ENCODE data around the gene KRTAP1-1. TPM values are rescaled to one million over a fixed set of nuclear protein-coding genes. Genes with fewer than 3 reads are reported as not detected.
"Not testable (repeated sequence)": the region's sequence is repeated elsewhere in the genome, so short reads cannot be mapped to it uniquely, and the experiment has no call there.

Gene KRTAP1-1
- total RNA-seq, 1 experiment from 2014 or later: not detected

DNA sequence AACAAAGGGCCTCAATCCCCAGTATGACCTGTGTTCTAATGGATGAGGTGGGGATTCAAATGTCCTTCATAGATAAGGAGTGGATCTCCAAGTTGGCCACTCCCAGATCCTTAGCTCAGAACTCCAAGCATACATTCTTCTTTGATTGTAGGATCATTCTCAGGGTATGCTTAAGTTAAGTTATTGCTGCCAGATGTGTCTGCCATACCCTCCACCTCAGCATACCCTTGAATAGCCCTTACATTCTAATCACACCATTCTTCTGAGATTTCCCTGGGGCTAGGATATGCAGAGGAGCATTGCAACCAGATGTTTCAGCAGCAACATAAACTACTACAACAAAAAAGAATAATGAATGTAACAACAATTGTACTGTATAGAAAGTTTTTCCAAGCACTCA, 26.0 kb upstream of the KRTAP1-1 start:
- H3K27me3 Mint-ChIP-seq (ENCODE audit: low read depth): no peaks in the 10 kb centered on the region
- H3K4me3 Mint-ChIP-seq: no peak overlapping the region
- CTCF ChIA-PET: no interaction called here
- no peaks in the 10 kb centered on the region for H3K9me3 Mint-ChIP-seq
- TF ChIP-seq MYBL2 (CRISPR knock-in tag; IDR thresholded peaks at IDR 0.05): no peak
- no peak for TF ChIP-seq TEAD1 (CRISPR knock-in tag; IDR thresholded peaks at IDR 0.05)
- TF ChIP-seq ZNF232 (CRISPR knock-in tag; IDR thresholded peaks at IDR 0.05): no peak
- no peak for TF ChIP-seq CBFB (CRISPR knock-in tag; IDR thresholded peaks at IDR 0.05; ENCODE audit: low read depth)
- TF ChIP-seq KAT7 (CRISPR knock-in tag; IDR thresholded peaks at IDR 0.05; ENCODE audit: borderline replicate concordance): no peak
- TF ChIP-seq, protein P1, sequence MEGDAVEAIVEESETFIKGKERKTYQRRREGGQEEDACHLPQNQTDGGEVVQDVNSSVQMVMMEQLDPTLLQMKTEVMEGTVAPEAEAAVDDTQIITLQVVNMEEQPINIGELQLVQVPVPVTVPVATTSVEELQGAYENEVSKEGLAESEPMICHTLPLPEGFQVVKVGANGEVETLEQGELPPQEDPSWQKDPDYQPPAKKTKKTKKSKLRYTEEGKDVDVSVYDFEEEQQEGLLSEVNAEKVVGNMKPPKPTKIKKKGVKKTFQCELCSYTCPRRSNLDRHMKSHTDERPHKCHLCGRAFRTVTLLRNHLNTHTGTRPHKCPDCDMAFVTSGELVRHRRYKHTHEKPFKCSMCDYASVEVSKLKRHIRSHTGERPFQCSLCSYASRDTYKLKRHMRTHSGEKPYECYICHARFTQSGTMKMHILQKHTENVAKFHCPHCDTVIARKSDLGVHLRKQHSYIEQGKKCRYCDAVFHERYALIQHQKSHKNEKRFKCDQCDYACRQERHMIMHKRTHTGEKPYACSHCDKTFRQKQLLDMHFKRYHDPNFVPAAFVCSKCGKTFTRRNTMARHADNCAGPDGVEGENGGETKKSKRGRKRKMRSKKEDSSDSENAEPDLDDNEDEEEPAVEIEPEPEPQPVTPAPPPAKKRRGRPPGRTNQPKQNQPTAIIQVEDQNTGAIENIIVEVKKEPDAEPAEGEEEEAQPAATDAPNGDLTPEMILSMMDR (IDR thresholded peaks at IDR 0.05): no peak
- no peak for TF ChIP-seq OVOL2 (CRISPR knock-in tag; IDR thresholded peaks at IDR 0.05; ENCODE audit: borderline replicate concordance)
- TF ChIP-seq, protein P2, sequence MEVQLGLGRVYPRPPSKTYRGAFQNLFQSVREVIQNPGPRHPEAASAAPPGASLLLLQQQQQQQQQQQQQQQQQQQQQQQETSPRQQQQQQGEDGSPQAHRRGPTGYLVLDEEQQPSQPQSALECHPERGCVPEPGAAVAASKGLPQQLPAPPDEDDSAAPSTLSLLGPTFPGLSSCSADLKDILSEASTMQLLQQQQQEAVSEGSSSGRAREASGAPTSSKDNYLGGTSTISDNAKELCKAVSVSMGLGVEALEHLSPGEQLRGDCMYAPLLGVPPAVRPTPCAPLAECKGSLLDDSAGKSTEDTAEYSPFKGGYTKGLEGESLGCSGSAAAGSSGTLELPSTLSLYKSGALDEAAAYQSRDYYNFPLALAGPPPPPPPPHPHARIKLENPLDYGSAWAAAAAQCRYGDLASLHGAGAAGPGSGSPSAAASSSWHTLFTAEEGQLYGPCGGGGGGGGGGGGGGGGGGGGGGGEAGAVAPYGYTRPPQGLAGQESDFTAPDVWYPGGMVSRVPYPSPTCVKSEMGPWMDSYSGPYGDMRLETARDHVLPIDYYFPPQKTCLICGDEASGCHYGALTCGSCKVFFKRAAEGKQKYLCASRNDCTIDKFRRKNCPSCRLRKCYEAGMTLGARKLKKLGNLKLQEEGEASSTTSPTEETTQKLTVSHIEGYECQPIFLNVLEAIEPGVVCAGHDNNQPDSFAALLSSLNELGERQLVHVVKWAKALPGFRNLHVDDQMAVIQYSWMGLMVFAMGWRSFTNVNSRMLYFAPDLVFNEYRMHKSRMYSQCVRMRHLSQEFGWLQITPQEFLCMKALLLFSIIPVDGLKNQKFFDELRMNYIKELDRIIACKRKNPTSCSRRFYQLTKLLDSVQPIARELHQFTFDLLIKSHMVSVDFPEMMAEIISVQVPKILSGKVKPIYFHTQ (CRISPR knock-in tag; IDR thresholded peaks at IDR 0.05): no peak
- no peak for TF ChIP-seq ZNF263 (CRISPR knock-in tag; IDR thresholded peaks at IDR 0.05; ENCODE audit: low read depth)
- TF ChIP-seq SMAD3 (CRISPR knock-in tag; IDR thresholded peaks at IDR 0.05; ENCODE audit: borderline replicate concordance): no peak
- TF ChIP-seq ZNF219 (CRISPR knock-in tag; IDR thresholded peaks at IDR 0.05; ENCODE audit: borderline replicate concordance): no peak
- no peak for TF ChIP-seq NR2C2 (CRISPR knock-in tag; IDR thresholded peaks at IDR 0.05)
- peaks cover 4% of the 10 kb centered on the region; the same call in 1 of the 2 replicates for H3K4me1 Mint-ChIP-seq
- ATAC-seq: no peak
- DNase-seq (ENCODE audit: low spot score): no peak
- H3K36me3 Mint-ChIP-seq: no peaks in the 10 kb centered on the region
- POLR2A ChIA-PET: no interaction called here
- H3K27ac Mint-ChIP-seq: no peak overlapping the region

GRCh38 chr17:41065829-41066624, 24.8 kb upstream of the KRTAP1-1 start, which contains the start of gene KRTAP2-4:
KRTAP2-4 (minus strand) TSS chr17:41065879; CDS start chr17:41065845, 34 bp downstream.
- TF ChIP-seq, protein P3, sequence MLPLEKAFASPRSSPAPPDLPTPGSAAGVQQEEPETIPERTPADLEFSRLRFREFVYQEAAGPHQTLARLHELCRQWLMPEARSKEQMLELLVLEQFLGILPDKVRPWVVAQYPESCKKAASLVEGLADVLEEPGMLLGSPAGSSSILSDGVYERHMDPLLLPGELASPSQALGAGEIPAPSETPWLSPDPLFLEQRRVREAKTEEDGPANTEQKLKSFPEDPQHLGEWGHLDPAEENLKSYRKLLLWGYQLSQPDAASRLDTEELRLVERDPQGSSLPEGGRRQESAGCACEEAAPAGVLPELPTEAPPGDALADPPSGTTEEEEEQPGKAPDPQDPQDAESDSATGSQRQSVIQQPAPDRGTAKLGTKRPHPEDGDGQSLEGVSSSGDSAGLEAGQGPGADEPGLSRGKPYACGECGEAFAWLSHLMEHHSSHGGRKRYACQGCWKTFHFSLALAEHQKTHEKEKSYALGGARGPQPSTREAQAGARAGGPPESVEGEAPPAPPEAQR (CRISPR knock-in tag; IDR thresholded peaks at IDR 0.05): no peak
- TF ChIP-seq MYBL2 (CRISPR knock-in tag; IDR thresholded peaks at IDR 0.05) (no peak), GABPB1 (CRISPR knock-in tag; IDR thresholded peaks at IDR 0.05) (0 out of 2 replicates have a peak, but pooled peaks have one; percentile 17)
- no peak within 1 kb of the TSS for H3K27ac Mint-ChIP-seq
- no peaks in the 10 kb centered on the region for H3K36me3 Mint-ChIP-seq
- no peak for DNase-seq (ENCODE audit: low spot score)
- no peak for ATAC-seq
- ChIA-PET POLR2A (no interaction called here), CTCF (no interaction called here)
- H3K4me1 Mint-ChIP-seq: peaks cover 4% of the 10 kb centered on the region; the same call in 1 of the 2 replicates
- H3K27me3 Mint-ChIP-seq (ENCODE audit: low read depth): no peaks in the 10 kb centered on the region
- H3K4me3 Mint-ChIP-seq: no peak within 1 kb of the TSS
- H3K9me3 Mint-ChIP-seq: no peaks in the 10 kb centered on the region

DNA sequence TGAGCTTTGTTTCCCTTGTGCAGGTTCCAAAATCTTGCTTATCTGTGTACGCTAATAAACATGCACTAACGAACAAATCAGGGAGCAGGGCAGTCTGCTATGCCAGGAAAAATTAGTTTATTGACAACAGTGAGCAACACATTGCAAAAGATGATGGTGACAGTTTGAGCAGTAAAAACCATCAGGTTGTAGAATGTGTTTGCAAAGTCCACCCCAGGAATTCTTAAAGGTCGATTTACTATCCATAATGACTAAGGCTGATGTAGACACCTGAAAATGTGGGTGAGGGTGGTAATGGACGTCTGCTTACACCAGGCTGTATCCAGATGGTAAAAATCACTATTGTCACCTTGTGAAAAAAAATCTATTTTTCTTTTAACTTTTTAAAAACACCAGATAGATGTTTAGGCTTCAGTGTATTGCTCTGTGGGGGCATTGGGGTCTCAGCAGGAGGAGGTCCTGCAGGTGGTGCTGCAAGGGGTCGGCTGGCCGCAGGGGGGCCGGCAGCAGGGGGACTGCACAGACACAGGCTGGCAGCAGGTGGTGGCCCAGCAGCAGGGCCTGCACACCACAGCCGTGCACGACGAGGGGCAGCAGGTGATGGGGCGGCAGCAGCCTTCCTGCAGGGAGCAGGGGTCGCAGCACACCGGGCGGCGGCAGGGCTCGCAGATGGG, 23.9 kb upstream of the KRTAP1-1 start:
- H3K9me3 Mint-ChIP-seq; DNase-seq (ENCODE audit: low spot score); H3K27me3 Mint-ChIP-seq (ENCODE audit: low read depth); ATAC-seq; H3K4me1 Mint-ChIP-seq; H3K27ac Mint-ChIP-seq; H3K4me3 Mint-ChIP-seq; POLR2A ChIA-PET; H3K36me3 Mint-ChIP-seq: not testable (repeated sequence)
- CTCF ChIA-PET: interaction anchor here (0.5 kb wide), 1 partner anchor 484 kb away, joined by 3 read pairs; no protein-coding TSS in a partner anchor
- peak; percentile 51; the same call in 1 of the 2 replicates for TF ChIP-seq ZNF423 (CRISPR knock-in tag; IDR thresholded peaks at IDR 0.05)
